HFFc6 (cell line): ENCODE data around the gene PPA2. TPM values are rescaled to one million over a fixed set of nuclear protein-coding genes. Genes with fewer than 3 reads are reported as not detected.

Experiments
- DNase-seq: peaks from one replicate; pipeline ENCODE4 v3.0.0-alpha.2; 2018
- H3K27ac Mint-ChIP-seq: 2 replicates; pipeline ENCODE4 v1.8.0; 2020; ENCODE audit warnings: mild to moderate bottlenecking, mixed read lengths
- H3K27me3 Mint-ChIP-seq: 2 replicates; pipeline ENCODE4 v1.8.0; 2021; ENCODE audit warnings: mild to moderate bottlenecking, moderate library complexity, mixed read lengths; ENCODE audit not compliant: insufficient read depth
- H3K36me3 Mint-ChIP-seq: 2 replicates; pipeline ENCODE4 v1.8.0; 2021; ENCODE audit warnings: low read depth, mixed read lengths
- H3K4me1 Mint-ChIP-seq: 2 replicates; pipeline ENCODE4 v1.8.0; 2020; ENCODE audit warnings: low read depth, mixed read lengths
- H3K4me3 Mint-ChIP-seq: 2 replicates; pipeline ENCODE4 v1.8.0; 2020; ENCODE audit warnings: mild to moderate bottlenecking, moderate library complexity, mixed read lengths
- H3K9me3 Mint-ChIP-seq: 2 replicates; pipeline ENCODE4 v1.8.0; 2020; ENCODE audit warnings: mild to moderate bottlenecking, mixed read lengths
- CTCF ChIP-seq: fragments of 200-600 bp; sonication (generic); IDR thresholded peaks from 2 replicates; pipeline ENCODE4 v1.5.0; 2021; ENCODE audit warnings: antibody characterized with exemption, mild to moderate bottlenecking
- total RNA-seq, 6 experiments: library from RNA; stranded (reverse); fragmentation: NEBNext Ultra II Directional; extraction: Animal tissue kit (Norgen Biotek cat#: 25700); gene quantifications; 2 replicates in 1 of 6; 3 replicates in 5 of 6; pipeline ENCODE4 v1.2.3, GENCODE V29; 2021

PPA2 gene
- total RNA-seq, 6 experiments from 2014 or later, result 51.8 to 72.9 (median 59.8) TPM

GRCh38 chr4:105361053-105361452 lies 112.8 kb downstream of the PPA2 start:
- no peaks in the 10 kb centered on the region for H3K27me3 Mint-ChIP-seq
- DNase-seq, result no peak
- TF ChIP-seq CTCF, result no peak

GRCh38 chr4:105357258-105357980 lies 116.4 kb downstream of the PPA2 start:
- no peak overlapping the region for H3K27ac Mint-ChIP-seq
- no peaks in the 10 kb centered on the region for H3K9me3 Mint-ChIP-seq
- H3K36me3 Mint-ChIP-seq, result peaks cover 12% of the 10 kb centered on the region
- no peak overlapping the region for H3K4me3 Mint-ChIP-seq
- TF ChIP-seq CTCF, result no peak
- H3K27me3 Mint-ChIP-seq, result no peaks in the 10 kb centered on the region
- DNase-seq, result no peak
- peaks cover 7% of the 10 kb centered on the region for H3K4me1 Mint-ChIP-seq

More at GRCh38 chr4:105361053-105361452, 112.8 kb downstream of the PPA2 start:
- H3K27ac Mint-ChIP-seq, result no peak overlapping the region
- H3K9me3 Mint-ChIP-seq, result no peaks in the 10 kb centered on the region
- H3K4me1 Mint-ChIP-seq, result no peaks in the 10 kb centered on the region
- H3K36me3 Mint-ChIP-seq, result peaks cover 21% of the 10 kb centered on the region
- H3K4me3 Mint-ChIP-seq, result no peak overlapping the region

- Mint-ChIP-seq H3K27ac (no peak overlapping the region), H3K4me1 (peaks cover 9% of the 10 kb centered on the region), H3K27me3 (no peaks in the 10 kb centered on the region), H3K4me3 (no peak overlapping the region), H3K36me3 (peaks cover 12% of the 10 kb centered on the region), H3K9me3 (no peaks in the 10 kb centered on the region)
- no peak for DNase-seq
- no peak for TF ChIP-seq CTCF
These were observed 117.7 kb downstream of the PPA2 start for GRCh38 chr4:105356194-105356593.

GRCh38 chr4:105352826-105353225 lies 121.0 kb downstream of the PPA2 start:
- Mint-ChIP-seq H3K36me3 (no peaks in the 10 kb centered on the region), H3K9me3 (no peaks in the 10 kb centered on the region), H3K27ac (no peak overlapping the region), H3K4me1 (peaks cover 11% of the 10 kb centered on the region), H3K27me3 (no peaks in the 10 kb centered on the region), H3K4me3 (no peak overlapping the region)
- DNase-seq, result peak; percentile 10
- no peak for TF ChIP-seq CTCF

DNA sequence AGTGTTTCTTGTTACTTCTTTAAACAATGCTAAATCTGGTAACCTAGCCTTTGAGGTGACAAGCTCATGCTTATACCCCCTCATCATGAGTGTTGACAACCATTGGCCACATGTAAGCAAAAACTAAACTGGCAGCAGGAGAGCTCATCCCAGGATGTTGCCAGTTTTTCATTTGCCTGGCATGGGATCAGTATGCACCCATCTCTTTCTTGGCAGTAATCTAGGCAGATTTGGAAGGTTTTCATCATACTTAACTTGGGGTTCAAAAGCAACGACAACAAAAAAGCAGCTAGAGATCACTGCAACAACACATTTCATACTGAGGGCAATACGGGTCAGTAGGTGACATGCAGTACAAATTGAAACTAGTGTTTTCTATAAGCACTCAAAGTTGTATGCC lies 122.0 kb downstream of the PPA2 start:
- TF ChIP-seq CTCF, result no peak
- H3K27me3 Mint-ChIP-seq, result no peaks in the 10 kb centered on the region
- peaks cover 11% of the 10 kb centered on the region for H3K4me1 Mint-ChIP-seq
- no peaks in the 10 kb centered on the region for H3K36me3 Mint-ChIP-seq
- no peak for DNase-seq
- H3K9me3 Mint-ChIP-seq, result no peaks in the 10 kb centered on the region
- H3K4me3 Mint-ChIP-seq, result no peak overlapping the region
- H3K27ac Mint-ChIP-seq, result no peak overlapping the region
